Pancreas (tissue), 10 donors: Measurements from ENCODE around the gene COPS8. TPM values are rescaled to one million over a fixed set of nuclear protein-coding genes. Genes with fewer than 3 reads are reported as not detected.

ENCODE experiments used
- ATAC-seq, 4 donors: fragments of 200-7000 bp; cut with Tn5 transposase; one replicate each; pipeline versions ENCODE4 v1.8.0 to v1.9.1; 2020; ENCODE audit warnings: mild to moderate bottlenecking in 4 of 4, moderate library complexity in 4 of 4
- DNase-seq, 6 donors: peaks; one replicate each; pipeline ENCODE4 v3.0.0-alpha.2; 2020
- FAIRE-seq: peaks from 2 replicates; lab custom pipeline; 2012; peaks lifted over from hg19 to GRCh38; lab: Jason Lieb, UNC
- H3K27ac ChIP-seq, 4 donors: fragments of 200-600 bp; sonication (generic); 1 replicate in 3 of 4; 2 replicates in 1 of 4; pipeline versions ENCODE4 v1.5.0 to v1.8.0; 2020
- H3K27me3 ChIP-seq, 4 donors: fragments of 200-600 bp; one replicate each; pipeline ENCODE4 v1.8.0; 2021
- H3K36me3 ChIP-seq, 3 donors: fragments of 200-600 bp; sonication (generic) in 1 of 3; one replicate each; pipeline versions ENCODE4 v1.5.0 to v1.8.0; 2020 to 2021
- H3K4me1 ChIP-seq, 3 donors: fragments of 200-600 bp; one replicate each; pipeline ENCODE4 v1.8.0; 2021
- H3K4me3 ChIP-seq, 4 donors: fragments of 200-600 bp; sonication (generic) in 2 of 4; one replicate each; pipeline versions ENCODE4 v1.5.0 to v1.8.0; 2020 to 2021
- H3K9me3 ChIP-seq, 4 donors: fragments of 200-600 bp; one replicate each; pipeline ENCODE4 v1.8.0; 2021
- CTCF ChIP-seq, 4 donors: fragments of 200-600 bp; sonication (generic) in 3 of 4; IDR thresholded peaks; one replicate each; pipeline versions ENCODE4 v1.5.0 to v1.8.0; 2021; ENCODE audit warnings: antibody characterized with exemption in 4 of 4
- WGBS, 2 donors: extraction: QIAGEN DNeasy Blood & Tissue Kit; methylation state at CpG; one replicate each; pipeline ENCODE4 v1.1.7; 2013; 5-methylcytosine and 5-hydroxymethylcytosine counted together
- intact Hi-C, 3 donors: fragments of 100-400 bp; cut with DNase I; formaldehyde crosslinking; loops; one replicate each; pipeline versions ENCODE4 v1.11.1 to v1.14.2; 2022
- polyA plus RNA-seq, 2 donors: library from polyadenylated mRNA; stranded (reverse); fragments of 200-250 nt; gene quantifications; one replicate each; pipeline ENCODE4 v1.2.3, GENCODE V29; 2013
- total RNA-seq, 6 donors: library from RNA; stranded (reverse); fragmentation: NEBNext Ultra II Directional in 4 of 6; extraction: Animal tissue kit (Norgen Biotek cat#: 25700) in 4 of 6; gene quantifications; one replicate each; pipeline versions ENCODE4 v1.2.1 to v1.2.4, GENCODE V29; 2021 to 2023
- donor health status: healthy with polysubstance abuse.
- donor health status: DM: no; HTN: no; CAD: no; lungs with moderate emphysema.
- donor health status: DM: no; HTN: no; CAD: no.
- donor health status: control.
- donor health status: control.
- donor health status: Bipolar disorder and iron deficiency.
- donor health status: DM: yes; HTN: yes; CAD: no.
- donor health status: DM: no; HTN: no; CAD: no.
- donor health status: DM: no; HTN: no; CAD: no.
- donor health status: DM: yes; HTN: yes; CAD: no.

The COPS8 gene
- total and polyA plus RNA-seq, 8 donors, result 7.9 to 24.1 (median 12.8) TPM

DNA sequence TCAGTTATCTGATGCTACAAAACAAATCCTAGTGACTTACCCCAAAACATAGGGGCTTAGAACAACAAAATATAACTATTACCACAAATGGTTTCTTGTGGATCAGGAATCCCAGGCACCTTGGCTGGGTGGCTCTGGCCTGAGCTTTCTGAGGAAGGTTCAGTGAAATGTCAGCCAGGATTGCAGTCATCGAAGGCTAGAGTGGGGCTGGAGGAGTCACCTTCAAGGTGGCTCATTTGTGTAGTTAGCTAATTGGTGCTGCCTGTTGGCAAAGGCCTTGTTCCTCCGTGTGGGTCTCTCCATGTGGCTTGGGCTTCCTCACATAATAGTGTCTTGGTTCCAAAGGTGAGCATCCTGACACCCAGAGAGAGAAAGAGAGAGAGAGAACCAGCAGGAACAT, 57.4 kb downstream of the COPS8 start:
- 71 to 73% methylated on average over 2 of the region's 2 CpGs for WGBS, 2 donors
- intact Hi-C loops, result no loop called here
- FAIRE-seq (no peak), DNase-seq (no peak), ATAC-seq (no peak)
- no peak for TF ChIP-seq CTCF (IDR thresholded peaks at IDR 0.05)
- H3K27ac ChIP-seq, result no peak overlapping the region
- no peak overlapping the region for H3K4me3 ChIP-seq
- H3K9me3 ChIP-seq, result no peaks in the 10 kb centered on the region
- no peaks in the 10 kb centered on the region for H3K4me1 ChIP-seq
- H3K36me3 ChIP-seq, result no peaks in the 10 kb centered on the region
- H3K27me3 ChIP-seq, result no peaks in the 10 kb centered on the region

GRCh38 chr2:237143676-237144440, 58.2 kb downstream of the COPS8 start:
- Histone ChIP-seq H3K9me3 (no peaks in the 10 kb centered on the region), H3K4me1 (no peaks in the 10 kb centered on the region), H3K4me3 (no peak overlapping the region), H3K27ac (no peak overlapping the region), H3K36me3 (no peaks in the 10 kb centered on the region), H3K27me3 (no peaks in the 10 kb centered on the region)
- 57 to 64% methylated on average over 5 of the region's 5 CpGs for WGBS, 2 donors
- FAIRE-seq, result no peak
- peak in 1 of 4 donors; percentile 15 for ATAC-seq
- intact Hi-C loops, result no loop called here
- no peak for TF ChIP-seq CTCF (IDR thresholded peaks at IDR 0.05)
- no peak for DNase-seq

DNA sequence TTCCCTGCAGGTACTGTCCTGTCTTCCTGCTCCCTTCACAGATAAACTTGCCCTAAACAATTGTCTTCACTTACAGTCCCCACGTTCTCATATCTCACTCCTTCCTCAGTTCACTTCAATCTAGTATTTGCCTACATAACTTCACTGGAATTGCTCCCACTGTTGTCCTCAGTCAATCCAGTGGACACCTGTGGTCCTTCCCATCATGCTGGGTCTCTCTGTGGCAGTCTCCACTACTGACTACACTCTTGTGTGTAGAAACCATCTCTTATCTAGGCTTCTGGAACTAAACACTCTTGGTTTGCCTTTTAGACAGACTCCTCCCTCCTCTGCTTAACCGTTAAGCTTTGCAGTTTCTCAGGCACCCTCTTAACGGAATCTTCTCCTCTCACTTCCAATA, 58.8 kb downstream of the COPS8 start:
- Histone ChIP-seq H3K4me3 (no peak overlapping the region), H3K36me3 (no peaks in the 10 kb centered on the region), H3K27me3 (no peaks in the 10 kb centered on the region), H3K27ac (no peak overlapping the region), H3K4me1 (no peaks in the 10 kb centered on the region), H3K9me3 (no peaks in the 10 kb centered on the region)
- FAIRE-seq (no peak), ATAC-seq (peak in 3 of 4 donors; percentile 35 to 62 (median 53)), DNase-seq (no peak)
- TF ChIP-seq CTCF (IDR thresholded peaks at IDR 0.05), result no peak
- 26 to 29% methylated on average over 3 of the region's 3 CpGs for WGBS, 2 donors
- intact Hi-C loops, result no loop called here

DNA sequence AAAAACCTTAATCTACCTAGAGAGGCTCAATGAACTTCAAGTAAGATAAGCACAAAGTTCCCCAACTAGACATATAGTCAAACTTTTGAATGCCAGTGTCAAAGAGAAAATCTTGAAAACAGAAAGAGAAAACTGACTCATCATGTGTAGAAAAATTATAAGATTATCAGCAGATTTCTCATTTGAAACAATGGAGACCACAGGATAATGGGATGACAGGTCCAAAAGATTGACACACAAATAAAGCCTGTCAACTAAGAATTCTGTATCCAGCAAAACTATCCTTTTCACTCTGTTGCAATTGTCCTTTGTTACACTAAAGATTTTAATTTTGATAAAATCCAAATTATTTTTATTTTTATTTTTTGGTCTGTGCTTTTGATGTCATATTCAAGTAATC, 61.6 kb downstream of the COPS8 start:
- intact Hi-C loops, result no loop called here

More for the DNA sequence above, 61.6 kb downstream of the COPS8 start:
- H3K4me1 ChIP-seq, result no peaks in the 10 kb centered on the region
- H3K4me3 ChIP-seq, result no peak overlapping the region
- FAIRE-seq (no peak), DNase-seq (no peak), ATAC-seq (no peak)
- no peaks in the 10 kb centered on the region for H3K27me3 ChIP-seq
- H3K9me3 ChIP-seq, result no peaks in the 10 kb centered on the region
- H3K36me3 ChIP-seq, result no peaks in the 10 kb centered on the region
- no peak for TF ChIP-seq CTCF (IDR thresholded peaks at IDR 0.05)
- H3K27ac ChIP-seq, result no peak overlapping the region
